CD14-positive monocyte (primary cell): ENCODE data around the gene UTP14C. TPM values are rescaled to one million over a fixed set of nuclear protein-coding genes. Genes with fewer than 3 reads are reported as not detected.

Experiments
- DNase-seq, 3 donors: peaks; one replicate each; pipeline ENCODE4 v3.0.0-alpha.2; 2011 to 2022
- H2AFZ ChIP-seq: 2 replicates; pipeline ENCODE4 v1.6.0; 2012; ENCODE audit warnings: mild to moderate bottlenecking, low read depth, low read length, inconsistent platforms; ENCODE audit not compliant: insufficient read depth, poor library complexity, severe bottlenecking
- H3K27ac ChIP-seq, 2 donors: 1 replicate in 1 of 2; 2 replicates in 1 of 2; pipeline ENCODE4 v1.5.1; 2012 to 2013; ENCODE audit warnings: low read length in 2 of 2, control low read depth in 1 of 2, inconsistent platforms in 1 of 2, low read depth in 1 of 2, mild to moderate bottlenecking in 1 of 2
- H3K27me3 ChIP-seq, 2 donors: one replicate each; pipeline versions ENCODE4 v1.6.0 to v1.6.1; 2011 to 2013; ENCODE audit warnings: low read length in 2 of 2; ENCODE audit not compliant: control insufficient read depth in 2 of 2, insufficient read depth in 2 of 2
- H3K36me3 ChIP-seq, 2 donors: replicated peaks in 1 of 2; 1 replicate in 1 of 2; 2 replicates in 1 of 2; pipeline versions ENCODE4 v1.5.1 to v1.6.1; 2012 to 2013; ENCODE audit warnings: low read length in 2 of 2, control low read depth in 1 of 2, inconsistent platforms in 1 of 2, mild to moderate bottlenecking in 1 of 2; ENCODE audit not compliant: insufficient read depth in 2 of 2, control insufficient read depth in 1 of 2
- H3K4me1 ChIP-seq, 2 donors: 1 replicate in 1 of 2; 2 replicates in 1 of 2; pipeline versions ENCODE4 v1.5.1 to v1.6.1; 2012 to 2013; ENCODE audit warnings: low read length in 2 of 2, control low read depth in 1 of 2, inconsistent platforms in 1 of 2, mild to moderate bottlenecking in 1 of 2, moderate library complexity in 1 of 2; ENCODE audit not compliant: insufficient read depth in 2 of 2, control insufficient read depth in 1 of 2
- H3K4me2 ChIP-seq: replicated peaks from 2 replicates; pipeline ENCODE3; 2012; ENCODE audit warnings: low read length, moderate library complexity, mild to moderate bottlenecking; ENCODE audit not compliant: poor library complexity, severe bottlenecking; ENCODE audit errors: extremely low read depth
- H3K4me3 ChIP-seq, 3 experiments: fragments of 200-600 bp in 1 of 3; sonication (generic) in 1 of 3; replicated peaks in 1 of 3; 1 replicate in 2 of 3; 2 replicates in 1 of 3; pipeline ENCODE4 v1.5.1; 2011 to 2013; ENCODE audit warnings: low read length in 3 of 3, mild to moderate bottlenecking in 3 of 3, control low read depth in 2 of 3, low read depth in 2 of 3, inconsistent platforms in 1 of 3, moderate library complexity in 1 of 3
- H3K79me2 ChIP-seq: 2 replicates; pipeline ENCODE4 v1.6.0; 2012; ENCODE audit warnings: mild to moderate bottlenecking, control low read depth, inconsistent platforms, low read length, moderate library complexity; ENCODE audit not compliant: insufficient read depth
- H3K9ac ChIP-seq: 2 replicates; pipeline ENCODE4 v1.6.0; 2017; ENCODE audit warnings: low read length, mild to moderate bottlenecking; ENCODE audit not compliant: insufficient read depth, poor library complexity, severe bottlenecking
- H3K9me3 ChIP-seq, 2 donors: replicated peaks in 1 of 2; 1 replicate in 1 of 2; 2 replicates in 1 of 2; pipeline versions ENCODE4 v1.5.1 to v1.6.1; 2012 to 2013; ENCODE audit warnings: low read length in 2 of 2, control low read depth in 1 of 2; ENCODE audit not compliant: control insufficient read depth in 1 of 2, insufficient read depth in 1 of 2
- H4K20me1 ChIP-seq: 2 replicates; pipeline ENCODE4 v1.6.0; 2012; ENCODE audit warnings: mild to moderate bottlenecking, low read length, control low read depth, moderate library complexity; ENCODE audit not compliant: insufficient read depth
- H3K27ac Mint-ChIP-seq, 7 donors: one replicate each; pipeline ENCODE4 v1.8.0; 2020; ENCODE audit warnings: mild to moderate bottlenecking in 7 of 7, mixed read lengths in 7 of 7, moderate library complexity in 6 of 7, inconsistent platforms in 2 of 7
- H3K27me3 Mint-ChIP-seq, 3 donors: one replicate each; pipeline ENCODE4 v1.8.0; 2021 to 2022; ENCODE audit warnings: low read depth in 3 of 3, mild to moderate bottlenecking in 3 of 3, mixed read lengths in 3 of 3, moderate library complexity in 3 of 3, inconsistent platforms in 1 of 3
- H3K36me3 Mint-ChIP-seq, 2 donors: one replicate each; pipeline ENCODE4 v1.8.0; 2020; ENCODE audit warnings: mixed read lengths in 2 of 2, inconsistent platforms in 1 of 2, mild to moderate bottlenecking in 1 of 2
- H3K4me1 Mint-ChIP-seq: one replicate; pipeline ENCODE4 v1.8.0; 2020; ENCODE audit warnings: mild to moderate bottlenecking, mixed read lengths
- H3K4me3 Mint-ChIP-seq, 2 donors: one replicate each; pipeline ENCODE4 v1.8.0; 2020; ENCODE audit warnings: mild to moderate bottlenecking in 2 of 2, mixed read lengths in 2 of 2, moderate library complexity in 1 of 2
- H3K9me3 Mint-ChIP-seq, 7 donors: one replicate each; pipeline ENCODE4 v1.8.0; 2020 to 2022; ENCODE audit warnings: mixed read lengths in 7 of 7, mild to moderate bottlenecking in 6 of 7, moderate library complexity in 6 of 7, inconsistent platforms in 2 of 7
- CTCF ChIP-seq: fragments of 200-600 bp; IDR thresholded peaks from one replicate; pipeline ENCODE4 v1.8.0; 2022; ENCODE audit warnings: antibody characterized with exemption, mild to moderate bottlenecking
- WGBS: methylation state at CpG from one replicate; pipeline ENCODE4 v1.1.5; 2013; ENCODE audit warnings: missing lambda C conversion rate; ENCODE audit not compliant: insufficient coverage; 5-methylcytosine and 5-hydroxymethylcytosine counted together
- intact Hi-C, 2 donors: fragments of 100-400 bp; cut with micrococcal nuclease; formaldehyde crosslinking; loops; one replicate each; pipeline versions ENCODE4 v1.15.0 to v1.15.1; 2023
- polyA plus RNA-seq, 3 donors: library from polyadenylated mRNA; depleted of rRNA in 1 of 3; unstranded in 2 of 3; stranded (reverse) in 1 of 3; fragments of 300-500 nt in 2 of 3; fragments of >200 nt in 1 of 3; fragmentation: Illumina TruSeq in 2 of 3; gene quantifications; 1 replicate in 2 of 3; 2 replicates in 1 of 3; pipeline ENCODE4 v1.2.3, GENCODE V29; 2012 to 2021

Gene UTP14C
- polyA plus RNA-seq, 3 donors = 1.2 to 1.5 (median 1.2) TPM

- WGBS = 91% methylated on average over 1 of the region's 1 CpG
- no peaks in the 10 kb centered on the region for H3K4me1 ChIP-seq
- no peak overlapping the region for H3K4me3 ChIP-seq
- H3K4me2 ChIP-seq = no peak overlapping the region
- no peak for DNase-seq
- H2AFZ ChIP-seq = no peak overlapping the region
- no peaks in the 10 kb centered on the region for H3K4me1 Mint-ChIP-seq
- H3K36me3 ChIP-seq = no peaks in the 10 kb centered on the region
- H3K9me3 Mint-ChIP-seq = peaks cover 21 to 47% (median 36%) of the 10 kb centered on the region in 7 donors
- no peaks in the 10 kb centered on the region for H3K79me2 ChIP-seq
- intact Hi-C loops = no loop called here
- TF ChIP-seq CTCF = no peak
- H3K36me3 Mint-ChIP-seq = no peaks in the 10 kb centered on the region
- H3K27ac Mint-ChIP-seq = no peak overlapping the region
- no peak overlapping the region for H3K9ac ChIP-seq
- peaks cover 30 to 34% of the 10 kb centered on the region in 2 donors for H3K9me3 ChIP-seq
- H3K4me3 Mint-ChIP-seq = no peak overlapping the region
- H3K27me3 ChIP-seq = no peaks in the 10 kb centered on the region
- peaks cover 0 to 4% (median 0%) of the 10 kb centered on the region in 3 donors for H3K27me3 Mint-ChIP-seq
- no peaks in the 10 kb centered on the region for H4K20me1 ChIP-seq
- no peak overlapping the region for H3K27ac ChIP-seq
These were observed 46.5 kb downstream of the UTP14C start for GRCh38 chr13:52070929-52071523.

Other genes with a start within 250 kb of the UTP14C start
- gene DHRS12, start 220.5 kb upstream of the UTP14C start, polyA plus RNA-seq = 10 to 100 TPM in 2 of 3 donors, 1 to 10 TPM in 1; 7.6 to 20.2 (median 20.0) TPM
- gene TMEM272, start 179.5 kb upstream of the UTP14C start, polyA plus RNA-seq = under 1 TPM in 1 of 3 donors, not detected in 2; 0.07 TPM
- gene CCDC70, start 162.7 kb upstream of the UTP14C start, polyA plus RNA-seq = not detected
- gene ATP7B, start 13.2 kb upstream of the UTP14C start, polyA plus RNA-seq = under 1 TPM in 2 of 3 donors, not detected in 1; 0.39 to 0.44 TPM
- 10 to 100 TPM in 2 of 3 donors, 1 to 10 TPM in 1; 3.7 to 16.9 (median 14.2) TPM for gene ALG11, start 12.3 kb upstream of the UTP14C start, polyA plus RNA-seq
- under 1 TPM in 1 of 3 donors, not detected in 2; 0.07 TPM for gene NEK5, start 104.4 kb downstream of the UTP14C start, polyA plus RNA-seq
- 10 to 100 TPM in 1 of 3 donors, 1 to 10 TPM in 2; 5.7 to 13.7 (median 6.1) TPM for gene NEK3, start 134.9 kb downstream of the UTP14C start, polyA plus RNA-seq